ENCODE measurements around the gene LIPC. TPM values are rescaled to one million over a fixed set of nuclear protein-coding genes. Genes with fewer than 3 reads are reported as not detected.
A peak's percentile ranks its signal among the peaks of the same experiment; 100 is the strongest.

Gene LIPC
- total and polyA plus RNA-seq, 9 of the 15 experiments (the other 6 are each of a cell fraction or from before 2014, with no cell fraction given), result 0.07 to 0.41 (median 0.11) TPM; not detected in 2

DNA sequence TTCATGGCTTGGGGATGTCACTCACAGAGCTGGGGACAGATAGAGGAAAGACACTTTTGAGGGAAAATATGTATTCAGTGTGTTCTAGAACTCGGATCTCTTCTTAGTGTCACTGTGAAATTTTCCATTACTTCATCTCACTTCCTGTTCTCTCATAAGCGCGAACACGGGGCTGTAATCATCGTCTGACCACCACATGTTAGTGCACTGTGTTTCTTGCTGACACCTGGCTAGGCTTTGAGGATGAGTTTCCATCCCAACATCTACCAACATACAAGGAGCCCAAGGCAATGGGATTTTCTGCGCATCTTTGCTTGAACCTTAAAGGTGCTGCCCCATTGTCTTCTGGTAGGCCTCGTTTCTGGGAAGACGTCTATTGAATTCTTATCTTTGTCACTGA lies 84.0 kb downstream of the LIPC start (continued):
- TF ChIP-seq SREBF2 (CRISPR knock-in tag; IDR thresholded peaks at IDR 0.05) (no peak), HSF4 (CRISPR knock-in tag; IDR thresholded peaks at IDR 0.05; ENCODE audit: borderline replicate concordance) (no peak), RFX7 (CRISPR knock-in tag; IDR thresholded peaks at IDR 0.05) (no peak), NFATC3 (IDR thresholded peaks at IDR 0.05) (0 out of 2 replicates have a peak, but pooled peaks have one; percentile 27), EP300 (IDR thresholded peaks at IDR 0.05; ENCODE audit: low read length) (no peak), ZNF75A (CRISPR knock-in tag; IDR thresholded peaks at IDR 0.05) (no peak), ELF1 (tag; IDR thresholded peaks at IDR 0.05) (peak; percentile 22; the same call in 1 of the 2 replicates), FUS (optimal IDR thresholded peaks at IDR 0.05; ENCODE audit: low read depth, low read length) (no peak), SMAD4 (CRISPR knock-in tag; conservative IDR thresholded peaks at IDR 0.05) (0 out of 2 replicates have a peak, but pooled peaks have one; percentile 33), ZSCAN32 (CRISPR knock-in tag; IDR thresholded peaks at IDR 0.05) (no peak), MIER1 (IDR thresholded peaks at IDR 0.05; ENCODE audit: low read depth) (no peak), ZBTB1 (CRISPR knock-in tag; IDR thresholded peaks at IDR 0.05; ENCODE audit: borderline replicate concordance, low read depth) (no peak), ZNF282 (CRISPR knock-in tag; IDR thresholded peaks at IDR 0.05) (no peak), GATA2 (CRISPR knock-in tag; IDR thresholded peaks at IDR 0.05) (no peak), BRF1 (IDR thresholded peaks at IDR 0.05; ENCODE audit: borderline replicate concordance, extremely low read depth, insufficient read length) (no peak), CREBBP (IDR thresholded peaks at IDR 0.05; ENCODE audit: low read depth, low read length) (no peak), ZNF444 (CRISPR knock-in tag; IDR thresholded peaks at IDR 0.05) (no peak), TSC22D4 (tag; IDR thresholded peaks at IDR 0.05) (no peak), KAT2B (IDR thresholded peaks at IDR 0.05; ENCODE audit: low read depth, low read length) (no peak), KHSRP (IDR thresholded peaks at IDR 0.05) (no peak), ZNF589 (CRISPR knock-in tag; IDR thresholded peaks at IDR 0.05; ENCODE audit: low read depth) (no peak), NFE2 (IDR thresholded peaks at IDR 0.05; ENCODE audit: low read depth) (no peak), CREB3 (tag; conservative IDR thresholded peaks at IDR 0.05; ENCODE audit: low read depth) (0 out of 2 replicates have a peak, but pooled peaks have one; percentile 45)
- TF ChIP-seq, protein P1, sequence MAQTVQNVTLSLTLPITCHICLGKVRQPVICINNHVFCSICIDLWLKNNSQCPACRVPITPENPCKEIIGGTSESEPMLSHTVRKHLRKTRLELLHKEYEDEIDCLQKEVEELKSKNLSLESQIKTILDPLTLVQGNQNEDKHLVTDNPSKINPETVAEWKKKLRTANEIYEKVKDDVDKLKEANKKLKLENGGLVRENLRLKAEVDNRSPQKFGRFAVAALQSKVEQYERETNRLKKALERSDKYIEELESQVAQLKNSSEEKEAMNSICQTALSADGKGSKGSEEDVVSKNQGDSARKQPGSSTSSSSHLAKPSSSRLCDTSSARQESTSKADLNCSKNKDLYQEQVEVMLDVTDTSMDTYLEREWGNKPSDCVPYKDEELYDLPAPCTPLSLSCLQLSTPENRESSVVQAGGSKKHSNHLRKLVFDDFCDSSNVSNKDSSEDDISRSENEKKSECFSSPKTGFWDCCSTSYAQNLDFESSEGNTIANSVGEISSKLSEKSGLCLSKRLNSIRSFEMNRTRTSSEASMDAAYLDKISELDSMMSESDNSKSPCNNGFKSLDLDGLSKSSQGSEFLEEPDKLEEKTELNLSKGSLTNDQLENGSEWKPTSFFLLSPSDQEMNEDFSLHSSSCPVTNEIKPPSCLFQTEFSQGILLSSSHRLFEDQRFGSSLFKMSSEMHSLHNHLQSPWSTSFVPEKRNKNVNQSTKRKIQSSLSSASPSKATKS (CRISPR knock-in tag; IDR thresholded peaks at IDR 0.05), result no peak
- TF ChIP-seq, protein P2, sequence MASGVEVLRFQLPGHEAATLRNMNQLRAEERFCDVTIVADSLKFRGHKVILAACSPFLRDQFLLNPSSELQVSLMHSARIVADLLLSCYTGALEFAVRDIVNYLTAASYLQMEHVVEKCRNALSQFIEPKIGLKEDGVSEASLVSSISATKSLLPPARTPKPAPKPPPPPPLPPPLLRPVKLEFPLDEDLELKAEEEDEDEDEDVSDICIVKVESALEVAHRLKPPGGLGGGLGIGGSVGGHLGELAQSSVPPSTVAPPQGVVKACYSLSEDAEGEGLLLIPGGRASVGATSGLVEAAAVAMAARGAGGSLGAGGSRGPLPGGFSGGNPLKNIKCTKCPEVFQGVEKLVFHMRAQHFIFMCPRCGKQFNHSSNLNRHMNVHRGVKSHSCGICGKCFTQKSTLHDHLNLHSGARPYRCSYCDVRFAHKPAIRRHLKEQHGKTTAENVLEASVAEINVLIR (CRISPR knock-in tag; IDR thresholded peaks at IDR 0.05), result no peak
